H9 (cell line): Measurements from ENCODE around the gene MARCHF10. TPM values are rescaled to one million over a fixed set of nuclear protein-coding genes. Genes with fewer than 3 reads are reported as not detected.

ENCODE experiments used
- DNase-seq: peaks from one replicate; pipeline ENCODE4 v3.0.0-alpha.2; 2017
- H2AFZ ChIP-seq: one replicate; pipeline ENCODE4 v1.6.1; 2013; ENCODE audit warnings: mild to moderate bottlenecking, low read length, control low read depth, moderate library complexity
- H2AK5ac ChIP-seq: 2 replicates; pipeline ENCODE4 v1.6.1; 2013; ENCODE audit warnings: low read length, control low read depth, mixed read lengths; ENCODE audit not compliant: insufficient read length
- H2BK120ac ChIP-seq: one replicate; pipeline ENCODE4 v1.6.1; 2013; ENCODE audit warnings: low read depth, mild to moderate bottlenecking, low read length, control low read depth, inconsistent platforms; ENCODE audit not compliant: poor library complexity, severe bottlenecking
- H2BK12ac ChIP-seq: 2 replicates; pipeline ENCODE4 v1.6.1; 2013; ENCODE audit warnings: low read length, control low read depth, mixed read lengths, low read depth; ENCODE audit not compliant: insufficient read length
- H2BK15ac ChIP-seq: 2 replicates; pipeline ENCODE4 v1.6.1; 2013; ENCODE audit warnings: low read depth, low read length, control low read depth
- H2BK20ac ChIP-seq: one replicate; pipeline ENCODE4 v1.6.1; 2013; ENCODE audit warnings: low read depth, mild to moderate bottlenecking, low read length, control low read depth, inconsistent platforms; ENCODE audit not compliant: poor library complexity, severe bottlenecking
- H2BK5ac ChIP-seq: 2 replicates; pipeline ENCODE4 v1.6.1; 2013; ENCODE audit warnings: low read length, control low read depth, mixed read lengths; ENCODE audit not compliant: insufficient read length
- H3K14ac ChIP-seq: 2 replicates; pipeline ENCODE4 v1.6.1; 2013; ENCODE audit warnings: low read length, control low read depth; ENCODE audit not compliant: insufficient read depth
- H3K18ac ChIP-seq: 2 replicates; pipeline ENCODE4 v1.6.1; 2013; ENCODE audit warnings: low read depth, mild to moderate bottlenecking, mixed read lengths, low read length, control low read depth; ENCODE audit not compliant: insufficient read length
- H3K23ac ChIP-seq: 2 replicates; pipeline ENCODE4 v1.6.1; 2013; ENCODE audit warnings: low read length, control low read depth, mixed read lengths, low read depth; ENCODE audit not compliant: insufficient read length
- H3K23me2 ChIP-seq: 2 replicates; pipeline ENCODE4 v1.6.1; 2013; ENCODE audit warnings: low read depth, mild to moderate bottlenecking, mixed read lengths, low read length, control low read depth; ENCODE audit not compliant: insufficient read length, poor library complexity, severe bottlenecking
- H3K27ac ChIP-seq: 2 replicates; pipeline ENCODE4 v1.5.1; 2013; ENCODE audit warnings: low read length, control low read depth, mixed read lengths, low read depth; ENCODE audit not compliant: insufficient read length
- H3K27me3 ChIP-seq: 2 replicates; pipeline ENCODE4 v1.6.1; 2013; ENCODE audit warnings: low read length, control low read depth, inconsistent platforms; ENCODE audit not compliant: insufficient read depth
- H3K4ac ChIP-seq: 2 replicates; pipeline ENCODE4 v1.6.1; 2013; ENCODE audit warnings: low read depth, mild to moderate bottlenecking, control low read depth, inconsistent platforms, low read length, moderate library complexity
- H3K4me1 ChIP-seq: 2 replicates; pipeline ENCODE4 v1.6.1; 2013; ENCODE audit warnings: low read length, control low read depth, inconsistent platforms; ENCODE audit not compliant: insufficient read depth
- H3K4me2 ChIP-seq: 2 replicates; pipeline ENCODE4 v1.6.1; 2013; ENCODE audit warnings: low read length, control low read depth, mixed read lengths; ENCODE audit not compliant: insufficient read length, insufficient read depth
- H3K56ac ChIP-seq: 2 replicates; pipeline ENCODE4 v1.6.1; 2013; ENCODE audit warnings: low read depth, mild to moderate bottlenecking, mixed read lengths, low read length, control low read depth; ENCODE audit not compliant: insufficient read length
- H3K79me1 ChIP-seq: 2 replicates; pipeline ENCODE4 v1.6.1; 2013; ENCODE audit warnings: low read depth, mild to moderate bottlenecking, moderate library complexity, low read length, control low read depth, inconsistent platforms; ENCODE audit not compliant: insufficient read depth, poor library complexity, severe bottlenecking
- H3K79me2 ChIP-seq: 2 replicates; pipeline ENCODE4 v1.6.1; 2013; ENCODE audit warnings: low read length, control low read depth, inconsistent platforms; ENCODE audit not compliant: insufficient read depth
- H3K9ac ChIP-seq: 2 replicates; pipeline ENCODE4 v1.6.1; 2013; ENCODE audit warnings: low read length, control low read depth, mixed read lengths; ENCODE audit not compliant: insufficient read length; ENCODE audit errors: extremely low read depth
- H3K9me3 ChIP-seq: one replicate; pipeline ENCODE4 v1.6.1; 2013; ENCODE audit warnings: low read depth, low read length, inconsistent platforms; ENCODE audit not compliant: control insufficient read depth
- H3T11ph ChIP-seq: one replicate; pipeline ENCODE4 v1.6.1; 2013; ENCODE audit warnings: mild to moderate bottlenecking, low read length, control low read depth, inconsistent platforms
- H4K20me1 ChIP-seq: one replicate; pipeline ENCODE4 v1.6.1; 2013; ENCODE audit not compliant: control insufficient read depth, insufficient read length, insufficient read depth
- H4K5ac ChIP-seq: 2 replicates; pipeline ENCODE4 v1.6.1; 2013; ENCODE audit warnings: low read depth, mild to moderate bottlenecking, mixed read lengths, low read length, control low read depth; ENCODE audit not compliant: insufficient read length
- H4K8ac ChIP-seq: replicated peaks from 2 replicates; pipeline ENCODE4 v1.6.1; 2013; ENCODE audit warnings: low read length, control low read depth, mixed read lengths, low read depth; ENCODE audit not compliant: insufficient read length
- H4K91ac ChIP-seq: 2 replicates; pipeline ENCODE4 v1.6.1; 2013; ENCODE audit warnings: low read depth, mild to moderate bottlenecking, moderate library complexity, mixed read lengths, low read length, control low read depth; ENCODE audit not compliant: insufficient read length
- H3K27ac Mint-ChIP-seq, 3 experiments: 2 replicates in 2 of 3; 3 replicates in 1 of 3; pipeline ENCODE4 v1.8.0; 2020 to 2021; ENCODE audit warnings: mixed read lengths in 3 of 3, mild to moderate bottlenecking in 1 of 3, moderate library complexity in 1 of 3
- H3K27me3 Mint-ChIP-seq: 2 replicates; pipeline ENCODE4 v1.8.0; 2021; ENCODE audit warnings: low read depth, mild to moderate bottlenecking, moderate library complexity, mixed read lengths
- H3K36me3 Mint-ChIP-seq, 3 experiments: 2 replicates in 2 of 3; 3 replicates in 1 of 3; pipeline ENCODE4 v1.8.0; 2020 to 2021; ENCODE audit warnings: low read depth in 3 of 3, mixed read lengths in 3 of 3; ENCODE audit not compliant: insufficient read depth in 1 of 3
- H3K4me1 Mint-ChIP-seq, 2 experiments: 2 replicates each; pipeline ENCODE4 v1.8.0; 2020; ENCODE audit warnings: mixed read lengths in 2 of 2
- H3K4me3 Mint-ChIP-seq, 2 experiments: 2 replicates in 1 of 2; 3 replicates in 1 of 2; pipeline ENCODE4 v1.8.0; 2020 to 2021; ENCODE audit warnings: mild to moderate bottlenecking in 2 of 2, mixed read lengths in 2 of 2, moderate library complexity in 1 of 2
- H3K9me3 Mint-ChIP-seq, 2 experiments: 2 replicates in 1 of 2; 3 replicates in 1 of 2; pipeline ENCODE4 v1.8.0; 2020; ENCODE audit warnings: mild to moderate bottlenecking in 2 of 2, mixed read lengths in 2 of 2, moderate library complexity in 1 of 2
- WGBS: extraction: QIAGEN DNeasy Blood & Tissue Kit; methylation state at CpG from one replicate; pipeline ENCODE4 v1.1.7; 2013; ENCODE audit warnings: missing lambda C conversion rate, low lambda C conversion rate, mixed read lengths; ENCODE audit not compliant: insufficient read length; ENCODE audit errors: extremely low coverage; 5-methylcytosine and 5-hydroxymethylcytosine counted together
- total RNA-seq: library from RNA; stranded (reverse); gene quantifications from 2 replicates; pipeline ENCODE4 v1.2.1, GENCODE V29; 2021
- TF ChIP-seq, protein P1 (sequence below): fragments of 200-600 bp; sonication (generic); conservative IDR thresholded peaks from 3 replicates; pipeline ENCODE4 v1.8.0; 2021; ENCODE audit warnings: antibody characterized with exemption, mild to moderate bottlenecking

Gene MARCHF10
- total RNA-seq, 1 experiment from 2014 or later: not detected

DNA sequence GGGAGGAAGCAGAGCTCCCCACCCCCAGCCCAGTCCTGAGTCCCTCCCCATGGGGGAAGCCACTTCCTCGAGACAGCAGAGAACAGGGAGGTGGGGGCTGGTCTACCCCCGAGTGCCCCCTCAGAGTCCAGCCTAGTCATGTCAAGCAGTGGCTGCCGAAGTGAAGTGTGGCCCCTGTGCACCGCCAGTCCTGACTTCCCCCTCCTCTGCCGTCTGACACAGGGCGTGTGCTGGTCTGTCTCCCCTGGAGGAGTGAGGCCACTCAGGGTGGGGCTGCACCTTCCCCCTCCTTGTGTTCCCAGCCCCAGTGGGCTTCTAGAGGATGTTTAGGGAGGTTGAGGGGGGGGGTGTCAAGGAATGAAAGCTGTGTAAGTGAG is 133.8 kb downstream of the MARCHF10 start:
- H4K20me1 ChIP-seq: no peaks in the 10 kb centered on the region
- peaks cover 5 to 15% of the 10 kb centered on the region in 2 experiments; a peak in 3 of 4 replicates for H3K4me1 Mint-ChIP-seq

More for the DNA sequence above, 133.8 kb downstream of the MARCHF10 start:
- Mint-ChIP-seq H3K27me3 (no peaks in the 10 kb centered on the region), H3K9me3 (no peaks in the 10 kb centered on the region), H3K36me3 (peaks cover 0 to 4% (median 4%) of the 10 kb centered on the region in 3 experiments; a peak in 1 of 7 replicates), H3K27ac (no peak overlapping the region), H3K4me3 (no peak overlapping the region)
- H3K4me1 ChIP-seq: no peaks in the 10 kb centered on the region
- H2AK5ac ChIP-seq: no peak overlapping the region
- H3K79me2 ChIP-seq: no peaks in the 10 kb centered on the region
- TF ChIP-seq, protein P1, sequence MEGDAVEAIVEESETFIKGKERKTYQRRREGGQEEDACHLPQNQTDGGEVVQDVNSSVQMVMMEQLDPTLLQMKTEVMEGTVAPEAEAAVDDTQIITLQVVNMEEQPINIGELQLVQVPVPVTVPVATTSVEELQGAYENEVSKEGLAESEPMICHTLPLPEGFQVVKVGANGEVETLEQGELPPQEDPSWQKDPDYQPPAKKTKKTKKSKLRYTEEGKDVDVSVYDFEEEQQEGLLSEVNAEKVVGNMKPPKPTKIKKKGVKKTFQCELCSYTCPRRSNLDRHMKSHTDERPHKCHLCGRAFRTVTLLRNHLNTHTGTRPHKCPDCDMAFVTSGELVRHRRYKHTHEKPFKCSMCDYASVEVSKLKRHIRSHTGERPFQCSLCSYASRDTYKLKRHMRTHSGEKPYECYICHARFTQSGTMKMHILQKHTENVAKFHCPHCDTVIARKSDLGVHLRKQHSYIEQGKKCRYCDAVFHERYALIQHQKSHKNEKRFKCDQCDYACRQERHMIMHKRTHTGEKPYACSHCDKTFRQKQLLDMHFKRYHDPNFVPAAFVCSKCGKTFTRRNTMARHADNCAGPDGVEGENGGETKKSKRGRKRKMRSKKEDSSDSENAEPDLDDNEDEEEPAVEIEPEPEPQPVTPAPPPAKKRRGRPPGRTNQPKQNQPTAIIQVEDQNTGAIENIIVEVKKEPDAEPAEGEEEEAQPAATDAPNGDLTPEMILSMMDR: no peak
- no peak overlapping the region for H2AFZ ChIP-seq
- no CpG with 5 or more reads among the region's 6 CpGs for WGBS
- no peaks in the 10 kb centered on the region for H3K79me1 ChIP-seq
- H3K14ac ChIP-seq: no peak overlapping the region; the same call in 1 of the 2 replicates
- H3K27ac ChIP-seq: no peak overlapping the region
- no peaks in the 10 kb centered on the region for H3K23me2 ChIP-seq
- no peak overlapping the region for H4K91ac ChIP-seq
- H2BK20ac ChIP-seq: no peak overlapping the region
- no peak overlapping the region for H3K9ac ChIP-seq
- no peaks in the 10 kb centered on the region for H3K27me3 ChIP-seq
- H2BK15ac ChIP-seq: no peak overlapping the region
- H3K56ac ChIP-seq: no peak overlapping the region
- no peaks in the 10 kb centered on the region for H3K9me3 ChIP-seq
- no peak overlapping the region for H2BK12ac ChIP-seq
- H3K23ac ChIP-seq: no peak overlapping the region
- H3T11ph ChIP-seq: no peak overlapping the region
- H2BK120ac ChIP-seq: no peak overlapping the region
- H3K4ac ChIP-seq: no peak overlapping the region
- no peak for DNase-seq
- H2BK5ac ChIP-seq: no peak overlapping the region
- no peak overlapping the region for H4K8ac ChIP-seq
- H4K5ac ChIP-seq: no peak overlapping the region
- no peak overlapping the region for H3K4me2 ChIP-seq
- H3K18ac ChIP-seq: no peak overlapping the region
